GM12872 (cell line): ENCODE results near the gene ASGR1.

Experiments used
- TF ChIP-seq, protein P1 (sequence below): IDR thresholded peaks from 3 replicates; pipeline ENCODE4 v1.5.1; 2011; ENCODE audit warnings: low read depth, mild to moderate bottlenecking, low read length, moderate library complexity; ENCODE audit not compliant: insufficient read depth

ASGR1 gene

GRCh38 chr17:7144213-7144612 is 35.0 kb downstream of the ASGR1 start:
- TF ChIP-seq, protein P1, sequence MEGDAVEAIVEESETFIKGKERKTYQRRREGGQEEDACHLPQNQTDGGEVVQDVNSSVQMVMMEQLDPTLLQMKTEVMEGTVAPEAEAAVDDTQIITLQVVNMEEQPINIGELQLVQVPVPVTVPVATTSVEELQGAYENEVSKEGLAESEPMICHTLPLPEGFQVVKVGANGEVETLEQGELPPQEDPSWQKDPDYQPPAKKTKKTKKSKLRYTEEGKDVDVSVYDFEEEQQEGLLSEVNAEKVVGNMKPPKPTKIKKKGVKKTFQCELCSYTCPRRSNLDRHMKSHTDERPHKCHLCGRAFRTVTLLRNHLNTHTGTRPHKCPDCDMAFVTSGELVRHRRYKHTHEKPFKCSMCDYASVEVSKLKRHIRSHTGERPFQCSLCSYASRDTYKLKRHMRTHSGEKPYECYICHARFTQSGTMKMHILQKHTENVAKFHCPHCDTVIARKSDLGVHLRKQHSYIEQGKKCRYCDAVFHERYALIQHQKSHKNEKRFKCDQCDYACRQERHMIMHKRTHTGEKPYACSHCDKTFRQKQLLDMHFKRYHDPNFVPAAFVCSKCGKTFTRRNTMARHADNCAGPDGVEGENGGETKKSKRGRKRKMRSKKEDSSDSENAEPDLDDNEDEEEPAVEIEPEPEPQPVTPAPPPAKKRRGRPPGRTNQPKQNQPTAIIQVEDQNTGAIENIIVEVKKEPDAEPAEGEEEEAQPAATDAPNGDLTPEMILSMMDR, result no peak

- TF ChIP-seq, protein P1, result no peak
These were observed 37.3 kb downstream of the ASGR1 start for GRCh38 chr17:7141824-7142223.

DNA sequence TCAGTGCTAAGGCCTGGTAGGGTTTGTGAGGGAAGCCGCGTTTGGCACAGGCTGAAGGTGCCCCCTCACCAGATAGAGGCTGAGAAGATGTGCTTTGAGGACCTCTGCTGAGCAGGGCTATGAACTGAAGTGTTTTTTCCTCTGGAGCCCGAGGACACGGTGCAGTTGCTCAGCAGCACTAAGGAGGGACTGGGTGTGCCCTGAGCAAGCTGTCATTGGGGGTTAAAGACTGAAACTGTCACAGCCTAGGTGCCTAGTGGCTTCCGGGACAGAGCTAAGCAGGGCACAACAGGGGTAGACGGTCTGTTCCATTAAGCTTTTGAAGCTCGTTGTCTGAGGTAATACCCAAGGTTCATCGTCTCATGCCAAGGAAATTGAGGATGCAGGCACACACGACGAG is 39.8 kb downstream of the ASGR1 start:
- TF ChIP-seq, protein P1, result no peak

DNA sequence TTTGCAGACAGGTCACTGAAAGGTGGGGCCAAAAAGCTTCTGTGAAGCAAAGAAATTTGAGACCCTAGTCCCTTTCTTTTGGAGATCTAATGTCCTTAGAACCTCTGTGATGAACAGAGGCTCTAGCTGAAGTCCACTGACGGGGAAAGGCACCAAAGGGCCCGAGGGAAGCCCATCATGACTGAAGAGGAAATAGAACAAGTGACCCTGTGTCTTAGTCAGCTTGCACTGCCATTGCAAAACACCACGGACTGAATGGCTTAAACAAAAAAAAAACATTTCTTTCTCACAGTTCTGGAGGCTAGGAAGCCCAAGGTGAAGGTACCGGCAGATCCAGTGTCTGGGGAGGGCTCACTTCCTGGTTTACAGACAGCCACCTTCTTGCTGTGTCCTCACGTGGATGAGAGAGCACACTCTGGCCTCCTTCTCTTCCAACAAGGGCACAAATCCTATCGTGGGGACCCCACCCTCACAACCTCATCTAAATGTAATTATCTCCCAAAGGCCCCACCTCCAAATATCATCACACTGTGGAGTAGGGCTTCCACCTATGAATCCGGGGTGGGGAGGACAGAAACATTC is 40.3 kb downstream of the ASGR1 start:
- TF ChIP-seq, protein P1, result no peak

- TF ChIP-seq, protein P1, result no peak
These were observed 41.8 kb downstream of the ASGR1 start for GRCh38 chr17:7137171-7137943.

- TF ChIP-seq, protein P1, result peak; percentile 81
These were observed 42.8 kb downstream of the ASGR1 start for GRCh38 chr17:7136266-7136877.

DNA sequence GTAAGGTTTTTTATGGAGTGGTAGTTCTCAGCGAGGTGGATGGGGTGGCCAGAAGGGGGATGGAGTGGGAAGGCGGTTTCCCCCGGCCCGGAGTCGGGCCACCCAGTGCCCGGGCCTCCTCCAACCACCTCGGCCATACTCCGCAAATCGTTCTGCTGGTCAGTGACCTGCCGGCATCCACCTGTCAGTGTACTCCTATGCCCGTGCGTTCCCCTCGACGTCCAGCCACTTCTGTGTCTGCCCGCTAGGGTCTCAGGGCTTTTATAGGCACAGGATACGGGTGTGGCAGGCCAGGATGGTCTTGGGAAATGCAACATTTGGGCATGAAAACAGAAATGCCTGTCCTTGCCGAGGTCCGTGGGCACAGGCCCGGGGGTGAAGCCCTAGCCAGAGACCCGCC is 45.3 kb downstream of the ASGR1 start:
- TF ChIP-seq, protein P1, result no peak
